SU-DHL-6 (cell line): ENCODE measurements around the gene EVA1C.

Experiments used
- H2AFZ ChIP-seq: fragments of 200-600 bp; sonication (generic); 2 replicates; pipeline ENCODE4 v1.6.1; 2014; ENCODE audit warnings: low read depth, mild to moderate bottlenecking, moderate library complexity, mixed read lengths, antibody characterized with exemption, low read length; ENCODE audit not compliant: severe bottlenecking
- H3F3A ChIP-seq: fragments of 200-600 bp; shearing (Covaris generic); 2 replicates; pipeline ENCODE4 v1.6.0; 2016; ENCODE audit warnings: antibody characterized with exemption, mild to moderate bottlenecking; ENCODE audit not compliant: insufficient read depth
- H3K27ac ChIP-seq: fragments of 200-600 bp; sonication (generic); 2 replicates; pipeline ENCODE4 v1.5.1; 2016; ENCODE audit warnings: low read depth, mild to moderate bottlenecking, low read length, moderate library complexity, mixed read lengths
- H3K27me3 ChIP-seq: fragments of 200-600 bp; sonication (generic), shearing (Covaris generic); 2 replicates; pipeline ENCODE4 v1.6.0; 2014; ENCODE audit warnings: mild to moderate bottlenecking, low read length
- H3K36me3 ChIP-seq: fragments of 200-600 bp; sonication (generic); 2 replicates; pipeline ENCODE4 v1.6.1; 2014; ENCODE audit warnings: mild to moderate bottlenecking, low read length, mixed read lengths
- H3K4me2 ChIP-seq: fragments of 300-600, 200-600 bp; shearing (Covaris generic), sonication (generic); 2 replicates; pipeline ENCODE4 v1.6.0; 2014; ENCODE audit warnings: low read length, low read depth, mild to moderate bottlenecking; ENCODE audit not compliant: poor library complexity, severe bottlenecking
- H3K4me3 ChIP-seq: fragments of 200-600 bp; sonication (generic); 2 replicates; pipeline ENCODE4 v1.5.1; 2014; ENCODE audit warnings: antibody characterized with exemption, low read length, mild to moderate bottlenecking, mixed read lengths; ENCODE audit not compliant: insufficient read depth, poor library complexity, severe bottlenecking
- H3K79me2 ChIP-seq: fragments of 200-600 bp; sonication (generic); 2 replicates; pipeline ENCODE4 v1.6.1; 2014; ENCODE audit warnings: mild to moderate bottlenecking, low read length, moderate library complexity; ENCODE audit not compliant: insufficient read depth
- H3K9ac ChIP-seq: fragments of 200-600 bp; sonication (generic); 2 replicates; pipeline ENCODE4 v1.7.0; 2014; ENCODE audit warnings: mild to moderate bottlenecking, low read length
- H3K9me2 ChIP-seq: fragments of 200-600 bp; sonication (generic); replicated peaks from 2 replicates; pipeline ENCODE4 v1.6.1; 2014; ENCODE audit warnings: low read length; ENCODE audit not compliant: insufficient read depth
- H3K9me3 ChIP-seq: fragments of 200-600 bp; sonication (generic); 2 replicates; pipeline ENCODE4 v1.6.1; 2014; ENCODE audit warnings: low read length, mixed read lengths; ENCODE audit not compliant: insufficient read depth
- H4K20me1 ChIP-seq: fragments of 200-600 bp; sonication (generic); 2 replicates; pipeline ENCODE4 v1.6.1; 2014; ENCODE audit warnings: low read depth, mild to moderate bottlenecking, antibody characterized with exemption, low read length, moderate library complexity, mixed read lengths
- CTCF ChIP-seq: fragments of 200-600 bp; sonication (generic); IDR thresholded peaks from one replicate; pipeline ENCODE4 v1.5.1; 2017; ENCODE audit warnings: antibody characterized with exemption, mild to moderate bottlenecking, low read length, moderate library complexity; ENCODE audit not compliant: insufficient read depth, poor library complexity, severe bottlenecking
- EZH2phosphoT487 ChIP-seq: fragments of 200-600 bp; sonication (generic), shearing (Covaris generic); conservative IDR thresholded peaks from 2 replicates; pipeline ENCODE4 v1.6.1; 2018; ENCODE audit warnings: mild to moderate bottlenecking, antibody characterized with exemption, low read length, moderate library complexity, mixed read lengths

EVA1C gene

GRCh38 chr21:32413697-32414578 lies 1.4 kb downstream of the EVA1C start:
- no peak overlapping the region for H3K9ac ChIP-seq
- H3K9me2 ChIP-seq = no peaks in the 10 kb centered on the region
- H2AFZ ChIP-seq = no peak overlapping the region
- H3K79me2 ChIP-seq = no peaks in the 10 kb centered on the region
- no peaks in the 10 kb centered on the region for H3K27me3 ChIP-seq
- no peak overlapping the region for H3K4me3 ChIP-seq
- no peaks in the 10 kb centered on the region for H3K36me3 ChIP-seq
- no peak overlapping the region for H3K27ac ChIP-seq
- no peaks in the 10 kb centered on the region for H4K20me1 ChIP-seq
- TF ChIP-seq CTCF (no peak), EZH2phosphoT487 (no peak)
- H3K9me3 ChIP-seq = no peaks in the 10 kb centered on the region
- no peak overlapping the region for H3K4me2 ChIP-seq
- no peaks in the 10 kb centered on the region for H3F3A ChIP-seq

- Histone ChIP-seq H3K9ac (no peak overlapping the region), H3K4me2 (no peak overlapping the region), H3K9me2 (no peaks in the 10 kb centered on the region), H3K4me3 (no peak overlapping the region), H3K36me3 (no peaks in the 10 kb centered on the region), H3K9me3 (no peaks in the 10 kb centered on the region), H3K27ac (no peak overlapping the region), H3F3A (no peaks in the 10 kb centered on the region), H2AFZ (no peak overlapping the region), H4K20me1 (no peaks in the 10 kb centered on the region), H3K79me2 (no peaks in the 10 kb centered on the region), H3K27me3 (no peaks in the 10 kb centered on the region)
- TF ChIP-seq EZH2phosphoT487 = no peak
- TF ChIP-seq CTCF = no peak
Measured at GRCh38 chr21:32414579-32415358, 2.3 kb downstream of the EVA1C start.

- Histone ChIP-seq H3F3A (no peaks in the 10 kb centered on the region), H4K20me1 (no peaks in the 10 kb centered on the region), H3K79me2 (no peaks in the 10 kb centered on the region), H3K4me2 (no peak overlapping the region), H3K9me3 (no peaks in the 10 kb centered on the region), H3K36me3 (no peaks in the 10 kb centered on the region), H3K9me2 (no peaks in the 10 kb centered on the region), H2AFZ (no peak overlapping the region), H3K4me3 (no peak overlapping the region), H3K27ac (no peak overlapping the region), H3K9ac (no peak overlapping the region), H3K27me3 (no peaks in the 10 kb centered on the region)
- TF ChIP-seq CTCF = no peak
- TF ChIP-seq EZH2phosphoT487 = no peak
Measured at GRCh38 chr21:32415451-32416398, 3.2 kb downstream of the EVA1C start.
